A204.1 (cell line): ENCODE data around the gene AP5B1.

Experiments used
- FAIRE-seq: peaks from 2 replicates; lab custom pipeline; 2012; peaks lifted over from hg19 to GRCh38; lab: Jason Lieb, UNC

AP5B1 gene

GRCh38 chr11:65798882-65799281, 18.1 kb upstream of the AP5B1 start:
- no peak for FAIRE-seq

- no peak for FAIRE-seq
Measured at GRCh38 chr11:65797711-65798110, 16.9 kb upstream of the AP5B1 start.

DNA sequence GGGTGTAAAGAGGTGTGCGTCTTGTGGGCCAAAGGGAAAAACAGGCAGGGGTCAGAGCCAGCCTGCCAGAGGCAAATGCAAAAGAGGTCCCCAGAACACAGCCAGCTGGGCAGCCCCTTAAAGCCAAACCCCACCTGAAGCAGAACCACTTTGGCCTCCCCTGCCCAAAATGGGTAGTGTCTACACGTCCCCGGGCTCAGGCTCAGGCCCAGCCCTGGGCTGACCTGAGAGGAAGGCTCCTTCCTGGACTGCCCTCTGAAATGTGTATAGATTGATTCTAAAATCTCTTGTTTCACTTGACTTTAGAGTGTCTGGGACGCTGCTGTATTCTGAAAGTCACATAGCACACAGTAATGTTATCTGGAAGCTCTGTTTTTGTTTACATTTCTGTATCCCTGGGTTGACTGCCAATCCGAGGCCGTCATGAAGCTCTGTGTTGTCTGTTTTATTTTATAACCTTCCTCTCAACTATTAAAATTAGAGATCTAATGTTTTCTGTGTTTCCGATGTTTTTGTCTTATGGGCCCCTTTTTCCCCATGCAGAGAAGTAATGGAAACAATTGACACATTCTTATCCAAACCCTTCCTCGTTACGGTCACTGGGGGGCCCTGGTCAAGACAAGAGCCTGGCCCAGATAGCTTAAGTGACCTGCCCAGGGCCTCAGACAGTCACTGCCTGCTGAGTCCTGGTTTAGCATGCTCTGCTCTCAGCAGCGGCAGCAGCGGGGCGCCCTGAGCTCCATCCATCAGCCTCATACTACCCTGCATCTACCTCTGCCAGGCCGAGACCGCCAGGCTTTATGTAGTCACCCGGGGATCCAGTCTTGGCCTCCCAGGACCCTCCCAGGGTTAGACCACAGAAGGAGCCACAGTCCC, 16.2 kb upstream of the AP5B1 start:
- FAIRE-seq: no peak

DNA sequence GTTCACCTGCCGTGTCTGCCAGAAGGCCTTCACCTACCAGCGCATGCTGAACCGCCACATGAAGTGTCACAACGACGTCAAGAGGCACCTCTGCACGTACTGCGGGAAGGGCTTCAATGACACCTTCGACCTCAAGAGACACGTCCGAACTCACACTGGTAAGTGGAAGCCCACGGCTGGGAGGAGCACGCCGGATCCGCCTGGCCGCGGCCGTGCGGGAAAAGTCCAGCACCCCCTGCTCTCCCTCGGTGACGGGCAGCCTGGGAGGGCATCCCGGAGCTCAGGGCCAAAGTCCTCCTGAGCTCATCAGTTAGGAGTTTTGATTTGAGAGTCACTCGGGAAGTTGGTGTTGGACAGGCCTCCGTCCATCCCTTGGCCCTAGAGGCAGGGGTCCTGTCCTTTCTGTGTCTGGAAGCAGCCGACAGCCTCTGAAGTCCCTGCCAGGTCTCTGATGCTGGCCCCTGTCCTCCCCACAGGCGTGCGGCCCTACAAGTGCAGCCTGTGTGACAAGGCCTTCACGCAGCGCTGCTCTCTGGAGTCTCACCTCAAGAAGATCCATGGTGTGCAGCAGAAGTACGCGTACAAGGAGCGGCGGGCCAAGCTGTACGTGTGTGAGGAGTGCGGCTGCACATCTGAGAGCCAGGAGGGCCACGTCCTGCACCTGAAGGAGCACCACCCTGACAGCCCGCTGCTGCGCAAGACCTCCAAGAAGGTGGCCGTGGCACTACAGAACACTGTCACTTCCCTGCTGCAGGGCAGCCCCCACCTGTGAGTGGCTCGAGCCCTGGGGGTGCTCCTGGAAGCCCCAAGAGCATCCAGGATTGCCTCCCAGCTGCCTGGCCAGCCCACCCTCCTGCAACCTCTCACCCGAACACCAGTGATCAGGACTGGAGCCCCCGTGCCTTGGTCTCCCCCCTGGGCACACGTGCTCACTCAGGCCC, 14.1 kb upstream of the AP5B1 start:
- FAIRE-seq: no peak

DNA sequence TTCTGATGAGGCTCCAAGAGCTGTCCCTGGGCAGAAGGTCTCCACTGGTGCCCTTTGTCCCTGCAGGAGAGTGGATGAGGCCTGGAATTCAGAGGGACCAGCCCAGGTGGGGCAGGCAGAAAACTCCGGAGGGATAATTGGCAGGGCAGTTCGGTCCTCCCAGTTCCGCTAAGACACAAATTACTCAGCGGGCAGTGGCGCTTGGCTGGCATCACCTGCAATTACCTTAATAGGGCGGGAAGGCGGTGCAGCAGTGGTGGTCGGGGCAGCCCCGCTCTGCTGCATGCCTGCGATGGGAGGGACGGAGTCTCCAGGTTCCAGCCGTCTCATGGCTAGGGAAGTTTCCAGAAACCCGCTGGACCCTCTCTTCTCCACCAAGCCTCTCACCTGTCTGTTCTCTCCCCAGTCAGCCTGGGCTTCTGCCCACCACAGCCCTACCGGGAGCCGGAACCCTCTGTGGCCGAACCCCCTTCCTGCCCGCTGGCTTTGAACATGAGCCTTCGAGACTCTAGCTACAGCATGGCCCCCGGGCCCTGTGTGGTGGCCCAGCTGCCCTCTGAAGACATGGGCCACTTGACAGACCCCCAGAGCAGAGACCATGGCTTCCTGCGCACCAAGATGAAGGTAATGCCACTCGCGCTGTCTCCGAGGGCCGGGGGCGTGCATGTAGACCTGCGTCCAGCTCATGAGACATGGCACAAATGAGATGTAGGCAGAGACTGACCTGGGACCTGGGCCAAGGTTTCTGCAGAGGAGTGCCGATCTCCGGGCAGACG, 13.0 kb upstream of the AP5B1 start:
- FAIRE-seq: no peak

DNA sequence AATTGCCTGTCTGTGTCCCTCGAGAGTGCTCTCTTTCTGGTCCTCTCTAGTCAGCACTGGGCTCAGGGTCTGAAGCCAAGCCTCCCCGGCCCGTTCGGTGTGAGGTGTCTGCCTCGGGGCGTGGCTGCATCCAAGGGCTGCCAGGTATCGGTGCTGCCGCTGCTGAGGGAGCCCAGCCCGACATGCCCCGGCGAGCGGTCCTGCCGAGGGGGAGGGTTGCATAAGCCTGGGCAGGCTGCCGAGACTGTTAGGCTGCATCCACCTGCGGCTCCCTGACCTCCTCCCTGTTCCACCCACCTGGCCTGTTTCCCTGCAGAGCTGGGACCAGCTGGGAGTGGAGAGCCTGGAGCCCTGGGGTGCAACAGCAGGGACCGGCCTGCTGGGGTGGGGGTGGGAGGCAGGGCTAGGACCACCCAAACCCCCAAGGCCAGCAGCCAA, 12.4 kb upstream of the AP5B1 start:
- no peak for FAIRE-seq

DNA sequence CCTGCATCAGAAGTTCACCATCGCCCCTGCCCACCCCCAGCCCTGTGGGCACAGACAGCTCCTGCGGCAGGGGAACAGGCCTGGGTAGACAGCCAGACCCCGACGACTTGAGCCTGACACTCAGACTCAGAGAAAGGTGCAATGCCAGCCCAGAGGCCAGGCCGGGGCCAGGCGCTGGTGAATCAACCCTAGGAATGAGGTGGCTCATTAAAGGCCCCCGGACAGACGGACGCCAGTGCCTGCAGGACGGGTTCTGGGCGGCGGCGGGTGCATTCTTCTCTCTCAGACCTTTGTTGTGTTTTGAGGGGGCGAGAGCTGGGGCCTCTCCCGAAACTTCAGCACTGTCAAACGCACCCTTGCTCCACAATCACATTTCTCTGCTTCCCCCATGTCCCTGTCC, 11.7 kb upstream of the AP5B1 start:
- FAIRE-seq: no peak

DNA sequence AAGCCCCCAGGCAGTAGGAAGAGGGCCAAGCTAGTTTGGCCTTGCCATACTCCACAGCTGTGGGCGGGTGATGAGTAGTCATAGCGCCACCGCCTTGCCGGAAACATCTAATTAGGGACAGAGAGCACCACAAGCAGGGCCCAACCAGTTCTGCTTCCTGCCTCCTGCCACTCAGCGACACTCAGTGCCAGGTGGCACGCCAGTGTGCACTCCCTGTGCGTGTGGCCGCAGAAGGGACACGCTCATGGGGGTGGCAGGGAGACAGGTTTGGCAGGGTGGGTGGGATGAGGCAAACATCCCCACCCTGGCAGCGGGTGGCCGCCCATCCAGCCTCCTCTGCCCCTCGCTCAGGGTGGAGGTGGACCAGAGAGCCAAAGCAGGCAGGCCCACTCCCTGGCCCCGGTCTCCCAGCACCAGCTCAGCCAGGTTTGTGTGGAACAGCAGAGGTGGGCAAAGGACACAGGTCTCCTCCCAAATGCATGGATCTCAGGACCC, 11.0 kb upstream of the AP5B1 start:
- FAIRE-seq: no peak

GRCh38 chr11:65790902-65791650, 10.3 kb upstream of the AP5B1 start:
- no peak for FAIRE-seq

DNA sequence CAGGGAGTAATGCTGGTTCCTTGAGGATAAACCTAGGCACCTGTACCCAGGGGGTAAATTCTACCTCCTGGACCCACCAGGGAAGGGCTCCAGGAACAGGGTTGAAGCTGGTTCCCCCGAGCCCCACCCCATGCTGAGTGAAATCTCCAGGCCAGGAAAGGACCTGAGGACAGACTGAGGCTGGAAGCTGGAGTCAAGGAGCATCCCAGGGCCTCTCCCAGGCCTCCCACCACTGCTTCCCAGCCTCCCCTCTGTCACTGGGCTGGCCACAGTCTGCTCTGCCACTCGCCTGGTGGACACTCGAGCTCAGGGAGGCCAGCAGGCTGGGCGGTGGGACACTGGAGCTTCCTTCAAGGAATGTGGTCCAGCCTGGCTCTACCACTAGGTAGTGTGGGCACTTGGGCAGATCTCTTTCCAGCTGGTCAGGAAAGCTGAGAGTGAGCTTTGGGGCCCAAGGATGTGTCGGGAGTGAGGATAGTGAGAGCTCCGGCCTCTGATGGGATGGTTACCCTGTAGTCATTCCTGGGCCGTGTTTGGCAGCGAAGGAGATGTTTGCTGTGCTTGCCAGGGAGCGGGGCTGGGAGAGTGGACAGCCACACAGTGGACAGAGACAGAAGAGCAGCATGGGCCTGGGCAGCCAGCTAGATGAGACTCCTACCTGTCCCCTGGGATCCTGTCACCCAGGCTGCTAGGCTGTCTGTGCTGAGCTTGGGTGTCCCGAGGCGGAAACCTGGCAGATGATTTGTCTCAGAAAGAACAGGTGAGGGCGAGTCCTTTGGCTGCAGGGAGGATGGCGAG, 9.5 kb upstream of the AP5B1 start:
- no peak for FAIRE-seq

GRCh38 chr11:65789230-65790103, 8.7 kb upstream of the AP5B1 start:
- no peak for FAIRE-seq

DNA sequence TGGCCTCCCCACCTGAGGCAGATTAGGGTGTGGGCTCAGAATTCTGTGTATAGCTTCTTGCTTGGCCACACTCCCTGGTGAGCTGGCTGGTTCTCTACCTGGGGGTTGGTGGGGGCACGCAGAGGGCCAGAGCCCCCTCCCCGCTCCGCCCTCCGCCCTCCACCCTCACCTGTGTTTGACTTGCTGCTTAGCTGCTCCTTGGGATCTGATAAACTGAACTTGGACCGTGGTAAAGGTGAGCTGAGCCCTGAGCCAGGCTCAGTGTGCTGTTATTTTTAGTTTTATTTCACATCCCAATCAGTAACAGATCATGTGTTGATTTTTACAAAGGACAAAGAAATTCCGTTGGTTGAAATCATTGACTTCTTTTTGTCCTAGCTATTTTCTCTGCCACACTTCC, 8.0 kb upstream of the AP5B1 start:
- no peak for FAIRE-seq

DNA sequence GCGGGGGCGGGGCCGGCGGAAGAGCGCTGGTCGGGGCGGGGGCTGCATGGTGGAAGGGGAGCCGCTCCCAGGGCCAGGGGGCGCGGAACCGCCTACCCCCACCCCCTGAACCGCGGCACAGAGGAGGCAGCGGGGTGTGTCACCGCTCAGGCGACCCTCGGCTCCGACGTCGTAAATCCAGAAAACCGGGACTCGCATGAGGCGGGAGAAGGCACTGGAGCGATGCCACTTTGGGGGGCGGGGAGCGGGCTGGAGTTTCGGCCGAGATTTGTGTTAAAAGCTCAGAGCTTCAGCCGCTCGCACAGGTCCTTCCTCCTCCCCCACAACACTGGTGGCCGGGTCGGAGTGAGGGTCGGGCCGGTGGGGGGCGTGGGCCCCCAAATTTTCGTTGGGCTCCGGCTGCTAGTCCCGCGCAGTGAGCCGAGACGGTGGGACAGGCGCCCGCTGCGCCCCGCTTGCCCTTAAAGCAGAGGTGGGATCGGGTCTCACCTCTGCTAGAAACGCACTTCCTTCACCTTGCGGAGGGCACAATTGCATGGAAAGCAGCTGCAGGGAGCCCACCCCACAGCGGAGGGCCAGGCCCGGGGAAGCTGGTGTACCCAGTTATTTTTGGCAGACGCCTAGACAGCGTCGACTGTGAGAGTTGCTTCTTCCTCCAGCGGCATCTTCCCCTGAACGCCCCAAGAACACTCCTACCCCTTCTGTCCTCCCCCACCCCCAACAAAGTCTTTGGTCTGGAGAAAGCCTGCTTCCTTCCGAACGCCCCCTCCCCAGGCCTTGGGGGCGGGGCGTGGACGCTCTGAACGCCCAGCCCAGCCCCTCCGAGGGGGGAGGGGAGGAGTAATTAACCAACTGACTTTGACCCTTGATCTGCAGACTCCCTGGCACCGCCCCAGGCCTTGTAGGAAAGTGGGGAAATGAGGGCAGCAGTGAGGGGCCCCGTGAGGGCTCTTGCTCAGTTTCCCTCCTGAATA, 7.2 kb upstream of the AP5B1 start:
- FAIRE-seq: no peak

- no peak for FAIRE-seq
Measured at GRCh38 chr11:65786786-65787636, 6.2 kb upstream of the AP5B1 start, which contains the start of gene OVOL1. OVOL1 (plus strand) TSS chr11:65787063; CDS start chr11:65787374, 311 bp downstream.

- FAIRE-seq: no peak
Measured at GRCh38 chr11:65786008-65786785, 5.4 kb upstream of the AP5B1 start.

DNA sequence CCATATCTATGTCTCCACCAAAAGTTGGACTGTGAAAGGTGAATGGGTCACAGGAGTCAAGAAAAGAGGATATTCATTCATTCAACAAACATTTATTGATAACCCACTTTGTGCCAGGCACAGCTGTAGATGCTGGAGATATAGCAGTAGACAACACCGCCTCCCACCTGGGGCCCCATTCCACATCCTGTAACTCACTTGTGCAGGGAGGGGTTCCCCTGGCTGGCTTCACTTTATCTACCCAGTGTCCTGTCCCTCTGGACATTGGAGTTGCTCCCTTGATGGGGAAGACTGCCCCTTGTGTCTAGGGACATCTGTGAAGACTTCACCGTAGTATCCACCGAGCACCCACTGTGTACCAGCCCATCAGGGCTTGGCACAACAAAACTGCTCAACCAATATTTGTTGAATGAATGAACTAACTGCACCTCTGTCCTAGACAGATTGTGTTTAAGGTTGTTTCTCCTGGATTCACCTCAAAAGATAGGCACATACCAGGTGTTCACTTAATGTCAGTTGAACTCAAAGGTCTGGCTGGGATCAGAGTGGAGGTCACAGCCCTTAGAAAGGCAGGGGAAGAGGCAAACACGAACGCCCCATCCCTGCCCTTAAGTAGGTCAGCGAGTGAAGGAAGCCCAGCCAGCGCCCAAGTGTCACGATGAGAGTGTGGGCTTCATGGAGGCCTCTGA, 4.7 kb upstream of the AP5B1 start:
- FAIRE-seq: no peak
